ENCODE results near the gene GPR160.
"Not testable (repeated sequence)": the region's sequence is repeated elsewhere in the genome, so short reads cannot be mapped to it uniquely, and the experiment has no call there.

Gene GPR160

DNA sequence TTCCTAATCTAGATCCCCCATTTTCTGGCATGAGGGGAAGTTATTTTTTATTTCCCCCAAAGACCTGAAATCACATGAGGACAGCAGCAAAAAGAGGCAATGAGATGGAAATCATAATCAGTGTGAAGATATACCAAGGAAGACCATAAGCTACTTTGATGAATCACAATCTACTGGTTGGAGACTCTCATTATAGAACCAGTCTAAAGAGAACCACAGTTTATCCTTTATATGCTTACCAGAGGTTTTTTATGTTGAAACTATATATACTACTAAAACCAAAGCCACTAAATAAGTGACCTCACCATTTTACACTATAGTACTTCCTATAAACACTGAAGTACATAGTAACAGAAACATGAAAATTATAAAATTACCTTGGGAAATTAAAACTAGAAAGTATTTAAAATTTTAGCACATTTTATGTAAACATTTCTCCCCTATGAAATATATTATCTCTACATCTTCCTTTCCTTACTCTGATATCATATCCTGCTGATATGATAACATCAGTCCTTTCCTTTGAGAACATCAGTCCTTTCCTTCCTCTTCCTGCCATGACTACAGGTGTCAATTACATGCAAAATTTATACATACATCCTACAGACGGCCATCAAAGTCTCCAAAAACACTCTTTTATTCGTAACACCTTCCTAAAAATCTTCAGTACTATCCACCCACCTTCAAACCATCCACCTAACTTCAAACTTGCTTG is 71.9 kb downstream of the GPR160 start:
- DNase-seq (ENCODE audit: low read depth in 1 of 2, low spot score in 1 of 2): no peak

GRCh38 chr3:170111147-170111771 is 73.5 kb downstream of the GPR160 start:
- DNase-seq (ENCODE audit: low read depth in 1 of 2, low spot score in 1 of 2): no peak

DNA sequence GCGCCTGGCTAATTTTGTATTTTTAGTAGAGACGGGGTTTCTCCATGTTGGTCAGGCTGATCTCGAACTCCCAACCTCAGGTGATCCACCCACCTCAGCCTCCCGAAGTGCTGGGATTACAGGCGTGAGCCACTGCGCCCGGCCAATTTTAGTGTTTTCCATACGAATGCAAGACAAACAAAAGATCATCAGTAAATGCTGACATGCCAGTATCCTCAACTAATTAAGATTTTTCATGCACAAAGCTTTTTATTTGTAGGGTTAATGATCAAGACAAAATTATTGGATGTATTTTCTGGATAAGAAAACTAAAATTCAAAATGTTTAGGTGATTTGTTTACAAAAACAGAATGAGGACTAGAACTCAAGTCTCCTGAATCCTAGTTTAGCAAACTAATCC is 76.4 kb downstream of the GPR160 start:
- not testable (repeated sequence) for DNase-seq (ENCODE audit: low read depth in 1 of 2, low spot score in 1 of 2)

GRCh38 chr3:170117134-170117533 is 79.3 kb downstream of the GPR160 start:
- DNase-seq (ENCODE audit: low read depth in 1 of 2, low spot score in 1 of 2): no peak

DNA sequence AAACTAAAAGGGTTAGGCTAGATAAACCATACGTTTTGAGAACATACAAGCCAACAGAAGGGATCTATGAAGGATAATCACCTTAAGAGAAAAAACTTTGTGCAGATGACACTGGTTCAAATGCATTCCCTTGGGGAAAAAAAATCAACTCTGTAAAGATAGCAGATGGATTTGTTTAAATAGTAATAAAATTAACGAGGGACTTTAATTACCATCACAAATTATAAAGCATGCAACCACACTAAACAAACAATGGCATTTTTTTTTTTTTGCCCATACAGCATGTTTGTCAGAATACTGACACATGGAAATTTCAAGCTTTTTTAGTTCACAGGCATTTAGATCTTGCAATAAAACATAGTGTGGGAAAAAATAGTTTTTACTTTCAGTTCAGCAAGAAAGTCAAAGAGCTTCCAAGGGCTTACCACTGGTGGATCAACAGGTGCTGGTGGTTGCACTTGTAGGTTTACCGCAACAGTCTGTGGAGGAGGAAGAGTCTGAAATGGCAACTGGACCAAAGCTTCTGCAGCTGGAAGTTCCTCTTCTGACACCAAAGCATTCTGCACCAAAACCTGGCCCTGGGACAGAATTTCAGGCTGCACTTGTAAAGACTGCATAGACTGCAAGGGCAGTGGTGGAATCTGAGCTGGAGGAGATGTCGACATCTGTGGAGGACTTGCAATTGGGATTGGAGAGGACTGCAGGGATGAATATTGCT is 90.6 kb downstream of the GPR160 start:
- no peak for DNase-seq (ENCODE audit: low read depth in 1 of 2, low spot score in 1 of 2)

- no peak for DNase-seq (ENCODE audit: low read depth in 1 of 2, low spot score in 1 of 2)
Measured at GRCh38 chr3:170128977-170129431, 91.2 kb downstream of the GPR160 start.

GRCh38 chr3:170130532-170130931 is 92.7 kb downstream of the GPR160 start:
- DNase-seq (ENCODE audit: low read depth in 1 of 2, low spot score in 1 of 2): no peak

GRCh38 chr3:170132335-170132734 is 94.5 kb downstream of the GPR160 start:
- no peak for DNase-seq (ENCODE audit: low read depth in 1 of 2, low spot score in 1 of 2)
